ENCODE data around the gene MARK3.
A peak's percentile ranks its signal among the peaks of the same experiment; 100 is the strongest.
"Not testable (repeated sequence)": the region's sequence is repeated elsewhere in the genome, so short reads cannot be mapped to it uniquely, and the experiment has no call there.

Gene MARK3

DNA sequence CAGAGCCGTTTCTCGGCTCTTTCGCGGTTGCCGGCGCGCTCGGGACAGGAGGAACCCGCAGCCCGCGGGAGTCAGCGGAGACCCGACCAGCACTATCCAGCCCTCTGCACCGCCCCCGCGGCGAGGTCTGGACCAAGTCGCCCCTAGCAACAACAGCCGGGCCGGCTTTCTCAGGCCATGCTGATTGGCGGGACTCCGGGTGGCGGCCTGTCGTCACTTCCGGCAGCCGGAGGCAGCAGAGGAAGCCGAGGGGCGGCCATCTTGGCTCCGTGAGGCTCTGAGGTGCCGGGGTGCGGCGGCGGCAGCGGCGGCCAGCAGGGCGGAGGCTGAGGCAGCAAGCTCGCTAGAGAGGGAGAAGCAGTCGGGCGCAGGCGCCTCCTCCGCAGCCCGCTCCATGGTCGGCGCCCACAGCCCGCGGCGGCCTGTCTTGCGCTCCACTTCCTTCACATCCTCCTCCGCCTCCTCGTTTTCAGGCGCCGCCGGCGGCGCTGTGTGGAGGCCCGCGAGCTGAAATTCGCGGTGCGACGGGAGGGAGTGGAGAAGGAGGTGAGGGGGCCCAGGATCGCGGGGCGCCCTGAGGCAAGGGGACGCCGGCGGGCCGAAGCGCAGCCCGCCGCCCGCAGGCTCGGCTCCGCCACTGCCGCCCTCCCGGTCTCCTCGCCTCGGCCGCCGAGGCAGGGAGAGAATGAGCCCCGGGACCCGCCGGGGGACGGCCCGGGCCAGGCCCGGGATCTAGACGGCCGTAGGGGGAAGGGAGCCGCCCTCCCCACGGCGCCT lies at the start of gene MARK3:
MARK3 (plus strand) TSS at position 264 of the 777 bp plus-strand sequence. CDS start 615 bp downstream, outside the sequence.
- DNase-seq (peak; percentile 98), ATAC-seq (peak; percentile 96)

DNA sequence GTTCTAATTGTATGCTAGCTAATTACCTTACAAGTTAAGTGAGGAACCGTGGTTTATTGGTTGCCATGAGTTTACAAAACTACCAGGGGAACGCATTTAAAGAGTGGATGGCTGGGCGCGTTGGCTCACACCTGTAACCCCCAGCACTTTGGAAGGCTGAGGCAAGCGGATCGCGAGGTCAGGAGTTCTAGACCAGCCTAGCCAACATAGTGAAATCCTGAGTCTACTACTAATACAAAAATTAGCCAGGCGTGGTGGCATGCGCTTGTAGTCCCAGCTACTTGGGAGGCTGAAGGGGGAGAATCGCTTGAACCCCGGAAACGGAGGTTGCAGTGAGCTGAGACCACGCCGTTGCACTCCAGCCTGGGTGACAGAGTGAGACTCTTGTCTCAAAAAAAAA lies 49.0 kb upstream of the MARK3 start:
- no peak for DNase-seq
- no peak for ATAC-seq

DNA sequence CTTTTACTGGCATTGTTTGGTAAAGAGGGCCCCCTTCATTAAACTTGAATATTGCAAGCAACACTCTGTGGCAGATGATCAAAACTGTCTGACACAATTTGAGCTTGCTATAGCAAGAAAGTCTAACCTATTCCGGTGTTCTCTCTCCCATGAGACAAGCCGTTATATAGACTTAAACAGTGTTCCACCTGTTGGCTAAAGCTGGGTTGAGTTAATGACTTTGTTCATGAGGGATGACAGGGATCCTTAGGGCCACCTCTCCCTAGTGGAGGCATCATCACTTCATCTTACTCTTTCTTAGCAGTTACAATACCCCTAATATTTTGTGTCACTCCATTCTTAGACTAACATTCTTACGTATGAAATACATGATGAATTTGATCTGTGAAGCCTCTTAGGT lies 47.4 kb upstream of the MARK3 start:
- DNase-seq = no peak
- no peak for ATAC-seq

DNA sequence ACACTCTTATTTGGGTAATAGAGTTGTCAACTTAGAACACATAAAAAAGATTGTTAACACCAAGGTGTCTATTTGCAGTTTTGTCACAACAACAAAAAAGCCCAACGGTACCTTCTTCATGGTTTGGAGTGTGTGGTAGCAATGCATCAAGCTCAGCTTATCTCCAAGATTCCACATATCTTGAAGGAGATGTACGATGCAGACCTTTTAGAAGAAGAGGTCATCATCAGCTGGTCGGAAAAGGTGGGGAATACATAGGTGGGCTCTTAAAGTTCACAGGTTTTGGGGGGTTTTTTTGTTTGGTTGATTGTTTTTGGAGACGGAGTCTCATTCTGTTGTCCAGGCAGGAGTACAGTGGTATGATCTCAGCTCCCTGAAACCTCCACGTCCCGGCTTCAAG lies 45.7 kb upstream of the MARK3 start:
- DNase-seq (no peak), ATAC-seq (no peak)

DNA sequence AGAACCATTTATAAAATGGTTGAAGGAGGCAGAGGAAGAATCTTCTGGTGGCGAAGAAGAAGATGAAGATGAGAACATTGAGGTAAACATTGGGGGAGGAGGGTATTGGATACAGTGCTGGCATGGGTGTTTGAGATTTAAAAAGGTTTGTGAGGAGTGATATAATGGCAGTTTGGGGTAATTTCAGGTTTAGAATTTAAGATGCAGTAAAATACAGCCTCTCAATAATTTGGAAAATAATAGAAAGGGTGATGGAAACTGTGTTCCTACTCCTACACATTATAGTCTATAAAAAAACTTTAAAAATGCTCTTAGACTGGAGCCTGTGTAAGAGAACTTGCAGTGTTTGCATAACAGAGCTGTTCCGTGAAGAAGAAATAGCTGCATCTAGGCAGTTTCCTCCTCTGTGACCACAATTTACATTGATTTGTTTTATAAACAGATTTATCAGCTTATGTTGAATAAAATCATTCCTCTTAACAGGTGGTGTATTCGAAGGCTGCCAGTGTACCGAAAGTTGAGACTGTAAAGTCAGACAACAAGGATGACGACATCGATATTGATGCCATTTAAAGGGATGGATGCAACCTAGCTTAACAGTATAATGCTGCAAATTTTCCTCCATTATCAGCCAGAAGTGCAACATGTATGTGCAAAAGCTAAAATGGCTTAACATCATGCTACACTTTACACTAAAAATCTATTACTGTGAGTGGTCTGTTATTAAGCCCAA lies 44.6 kb upstream of the MARK3 start:
- ATAC-seq (no peak), DNase-seq (no peak)

DNA sequence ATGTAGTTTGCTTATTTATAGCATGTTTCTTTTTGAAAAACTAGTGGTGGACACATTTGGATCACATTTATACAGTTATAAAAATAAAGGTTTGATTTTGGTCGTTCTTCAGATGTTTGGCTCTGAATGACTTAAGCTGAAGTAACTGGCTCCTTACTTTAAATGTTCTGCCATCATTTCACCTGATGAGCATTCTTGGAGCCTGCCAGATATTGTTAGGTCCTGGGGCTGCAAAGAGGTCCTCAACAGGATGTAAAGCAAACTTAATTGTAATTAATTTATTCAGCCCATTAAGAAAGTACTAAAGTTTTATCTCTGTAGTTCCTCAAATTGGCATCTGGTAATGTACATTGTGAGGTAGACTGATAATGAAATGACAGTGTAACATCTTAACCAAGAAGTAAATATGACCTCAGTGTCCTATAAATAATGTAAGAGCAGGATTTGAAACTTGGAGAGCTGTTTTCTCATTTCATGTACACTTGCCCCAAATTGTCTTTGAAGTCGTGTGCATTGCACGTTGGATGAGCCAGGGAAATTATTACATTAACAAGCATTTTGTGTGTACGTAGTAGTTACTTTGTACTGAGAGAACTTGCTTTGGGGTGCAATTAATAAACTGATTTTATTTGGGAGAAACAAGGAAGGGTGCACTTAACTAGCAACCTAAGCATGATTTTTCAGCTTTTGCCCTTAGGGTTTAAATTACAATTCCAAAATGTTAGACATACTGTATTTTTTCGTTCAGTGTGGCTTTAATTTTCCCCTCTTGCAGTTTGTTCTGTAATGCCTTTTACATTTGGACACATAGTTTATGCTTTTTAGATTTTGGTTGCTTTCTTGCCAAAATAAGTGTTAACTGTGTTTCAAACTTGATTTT lies 43.7 kb upstream of the MARK3 start:
- ATAC-seq (no peak), DNase-seq (no peak)

DNA sequence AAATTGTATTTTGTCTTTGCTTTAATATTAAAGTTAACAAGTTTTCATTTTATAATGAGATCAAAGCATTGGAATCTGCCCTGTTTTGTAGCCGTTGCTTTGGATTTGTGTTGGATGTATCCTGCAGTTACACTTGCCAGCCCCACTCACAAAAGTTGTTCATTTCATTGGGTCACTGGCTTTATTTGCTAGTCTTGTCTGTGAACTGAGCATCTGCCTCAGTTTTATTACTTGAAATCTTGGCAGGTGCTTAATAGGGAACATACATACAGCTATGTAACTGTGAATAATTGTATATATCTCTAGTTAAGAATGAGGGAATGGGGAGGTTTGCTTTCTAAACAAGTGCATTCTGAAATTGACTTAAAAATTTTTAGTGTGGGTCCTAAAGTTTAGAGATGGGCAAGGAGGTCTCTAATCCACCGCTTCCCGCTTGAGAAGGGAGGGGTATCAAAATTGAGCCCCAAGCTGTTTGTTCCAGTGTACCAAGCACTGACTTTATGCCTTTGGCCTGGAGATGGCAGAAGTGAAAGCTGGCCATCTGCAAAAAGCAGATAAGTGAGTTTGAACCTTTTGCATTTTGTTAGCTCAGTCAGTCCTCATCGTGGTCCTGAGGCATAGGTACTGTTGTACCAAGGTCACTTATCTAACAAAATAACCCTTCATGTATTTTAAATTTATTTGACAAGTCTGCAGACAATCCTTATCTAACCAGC lies 41.9 kb upstream of the MARK3 start:
- ATAC-seq (no peak), DNase-seq (no peak)

DNA sequence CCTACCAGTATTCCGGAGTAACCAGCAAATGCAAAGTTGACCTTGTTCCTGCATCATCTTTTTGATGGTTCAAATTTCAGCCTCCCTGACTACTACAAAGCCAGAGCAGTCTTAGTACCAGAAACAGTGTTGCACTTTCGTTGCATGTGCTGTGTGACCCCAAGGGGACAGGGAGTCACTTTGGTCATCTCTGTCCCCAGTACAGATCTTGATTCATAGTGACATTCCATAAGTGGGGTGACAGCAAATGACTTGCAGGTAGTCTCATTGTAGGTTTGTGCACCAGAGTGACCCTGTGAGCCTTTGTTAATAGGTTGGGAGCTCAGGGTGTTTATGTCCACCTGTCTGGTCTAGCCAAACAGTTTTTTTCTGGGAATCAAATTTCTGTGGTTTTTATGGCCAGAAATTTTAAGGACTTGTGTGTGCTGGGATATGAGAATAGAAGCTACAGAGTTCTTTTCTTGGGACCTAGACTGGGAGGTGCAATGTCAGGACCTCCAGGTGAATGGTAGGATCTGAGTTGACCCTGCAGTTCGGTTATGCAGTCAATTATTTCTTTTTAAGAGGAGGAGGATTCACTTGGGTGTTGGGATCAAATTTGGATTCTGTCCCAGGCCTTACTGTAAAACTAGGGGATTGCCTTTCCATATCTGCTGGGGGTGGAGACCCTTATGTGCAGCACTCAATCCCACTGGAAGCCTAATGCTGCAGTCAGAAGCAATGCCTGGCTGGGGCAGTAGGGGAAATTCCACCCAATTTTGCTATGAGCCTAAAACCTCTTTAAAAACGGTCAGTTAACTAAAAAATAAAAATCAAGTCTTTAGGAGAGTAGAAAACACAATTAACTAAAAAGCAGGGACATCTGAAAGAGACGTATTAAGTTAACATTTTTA lies 41.1 kb upstream of the MARK3 start:
- ATAC-seq = peak; percentile 5
- DNase-seq = no peak

DNA sequence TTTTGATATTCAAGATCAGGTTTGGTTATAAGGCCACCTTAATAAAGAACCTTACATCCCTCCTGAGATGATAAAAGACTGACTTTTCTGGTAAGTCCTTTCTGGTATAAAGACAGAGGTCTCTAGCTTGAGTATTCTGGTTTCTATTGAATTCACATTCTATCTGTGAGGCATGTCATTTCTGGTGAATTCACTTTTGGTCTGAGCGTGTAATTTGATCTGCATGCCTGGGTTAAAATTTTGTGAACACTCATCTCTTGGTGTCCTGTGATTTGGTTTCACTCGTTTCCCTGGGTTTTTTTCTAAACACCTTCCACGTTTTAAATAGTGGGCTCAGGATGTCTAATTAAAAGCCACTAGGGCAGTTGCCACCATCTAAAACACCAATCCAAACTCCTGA lies 38.9 kb upstream of the MARK3 start:
- no peak for DNase-seq
- no peak for ATAC-seq

DNA sequence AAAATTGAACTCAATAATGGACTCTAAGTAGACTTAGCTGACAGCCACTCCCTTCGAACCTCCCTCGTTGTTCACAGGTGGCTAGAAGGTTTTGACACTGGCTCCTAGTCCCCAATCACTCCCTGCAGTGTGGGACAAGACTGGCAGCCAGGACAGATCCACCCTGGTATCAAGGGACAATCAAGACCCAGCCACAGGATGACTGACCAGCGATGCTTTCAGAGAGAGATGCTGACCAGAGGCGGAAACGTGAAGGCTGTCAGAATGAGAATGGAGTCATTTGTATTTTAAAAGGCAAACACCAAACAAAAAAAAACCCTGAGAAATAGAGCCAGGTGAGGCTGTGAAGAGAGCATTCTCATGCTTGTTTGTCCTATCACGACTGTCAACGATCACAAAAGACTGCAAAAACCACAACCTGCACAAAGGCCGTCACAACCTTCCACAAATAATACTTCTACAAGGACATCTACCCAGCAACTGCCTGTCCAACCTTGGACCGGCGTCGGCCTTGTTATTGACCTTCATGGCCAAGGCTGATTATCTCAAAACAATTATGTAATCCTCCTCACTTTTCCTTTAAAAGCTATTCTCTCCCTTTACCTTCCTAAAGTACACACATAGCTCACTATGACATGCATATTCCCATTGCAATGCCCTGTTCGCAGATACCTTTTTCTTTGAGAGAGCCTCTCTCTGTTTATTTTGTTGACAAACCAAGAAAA lies 38.0 kb upstream of the MARK3 start:
- DNase-seq = no peak
- no peak for ATAC-seq

DNA sequence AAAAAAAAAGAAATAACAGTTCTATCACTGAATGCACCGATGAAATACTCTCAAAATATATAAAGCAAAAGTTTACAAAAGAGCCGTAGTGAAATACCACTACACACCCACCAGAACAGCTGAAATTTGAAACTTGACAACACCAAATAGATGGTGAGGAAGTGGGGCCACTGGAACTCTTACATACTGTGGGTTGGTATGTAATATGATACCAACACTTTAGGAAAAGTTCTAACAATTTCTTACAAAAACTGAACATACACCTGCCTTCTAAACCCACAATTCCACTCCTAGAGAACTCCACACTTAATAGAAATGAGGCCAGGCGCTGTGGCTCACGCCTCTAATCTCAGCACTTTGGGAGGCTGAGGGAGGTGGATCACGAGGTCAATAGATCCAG lies 37.1 kb upstream of the MARK3 start:
- ATAC-seq = no peak
- DNase-seq = no peak

DNA sequence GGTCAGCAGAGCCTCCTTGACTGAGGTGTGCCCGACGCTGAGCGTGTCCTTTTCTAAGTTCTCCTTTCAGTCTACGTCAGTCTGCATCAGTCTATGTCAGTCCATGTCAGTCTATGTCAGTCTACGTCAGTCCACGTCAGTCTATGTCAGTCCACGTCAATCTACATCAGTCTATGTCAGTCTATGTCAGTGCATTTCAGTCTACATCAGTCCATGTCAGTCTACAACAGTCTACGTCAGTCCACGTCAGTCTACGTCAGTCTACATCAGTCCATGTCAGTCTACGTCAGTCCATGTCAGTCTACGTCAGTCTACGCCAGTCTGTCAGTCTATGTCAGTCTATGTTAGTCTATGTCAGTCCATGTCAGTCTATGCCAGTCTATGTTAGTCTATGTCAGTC lies 35.2 kb upstream of the MARK3 start:
- DNase-seq (no peak), ATAC-seq (no peak)

DNA sequence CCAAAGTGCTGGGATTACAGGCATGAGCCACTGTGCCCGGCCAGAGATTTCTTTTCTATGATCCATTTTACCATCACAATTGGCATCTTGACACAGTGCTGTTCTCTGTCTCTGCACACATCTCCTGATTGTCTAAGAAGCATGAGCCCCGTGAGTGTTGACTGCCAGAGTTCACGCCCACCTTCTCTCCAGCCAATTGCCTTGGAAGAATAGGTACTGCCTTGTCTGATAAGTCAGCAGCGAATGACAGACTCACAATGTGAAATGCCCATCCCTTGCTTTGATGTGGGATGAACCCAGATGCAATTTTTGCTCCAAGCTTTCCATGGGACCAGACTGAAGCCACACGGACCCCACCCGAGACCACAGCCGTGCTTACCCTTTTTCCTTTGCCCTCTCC lies 31.9 kb upstream of the MARK3 start:
- no peak for DNase-seq
- no peak for ATAC-seq

DNA sequence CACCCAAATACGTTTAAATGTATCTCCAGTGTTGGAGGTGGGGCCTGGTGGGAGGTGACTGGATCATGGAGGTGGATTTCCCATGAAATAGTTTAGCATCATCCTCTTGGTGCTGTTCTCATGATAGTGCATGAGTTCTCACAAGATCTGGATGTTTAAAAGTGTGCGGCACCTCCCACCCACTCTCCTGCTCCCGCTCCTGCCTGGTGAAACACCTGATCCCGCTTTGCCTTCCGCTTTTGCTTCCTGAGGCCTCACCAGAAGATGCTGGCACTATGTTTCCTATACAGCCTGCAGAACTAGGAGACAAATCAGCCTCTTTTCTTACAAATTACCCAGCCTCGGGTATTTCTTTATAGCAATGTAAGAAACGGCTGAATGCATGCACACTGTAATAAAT lies 31.1 kb upstream of the MARK3 start:
- DNase-seq = no peak
- ATAC-seq = no peak

DNA sequence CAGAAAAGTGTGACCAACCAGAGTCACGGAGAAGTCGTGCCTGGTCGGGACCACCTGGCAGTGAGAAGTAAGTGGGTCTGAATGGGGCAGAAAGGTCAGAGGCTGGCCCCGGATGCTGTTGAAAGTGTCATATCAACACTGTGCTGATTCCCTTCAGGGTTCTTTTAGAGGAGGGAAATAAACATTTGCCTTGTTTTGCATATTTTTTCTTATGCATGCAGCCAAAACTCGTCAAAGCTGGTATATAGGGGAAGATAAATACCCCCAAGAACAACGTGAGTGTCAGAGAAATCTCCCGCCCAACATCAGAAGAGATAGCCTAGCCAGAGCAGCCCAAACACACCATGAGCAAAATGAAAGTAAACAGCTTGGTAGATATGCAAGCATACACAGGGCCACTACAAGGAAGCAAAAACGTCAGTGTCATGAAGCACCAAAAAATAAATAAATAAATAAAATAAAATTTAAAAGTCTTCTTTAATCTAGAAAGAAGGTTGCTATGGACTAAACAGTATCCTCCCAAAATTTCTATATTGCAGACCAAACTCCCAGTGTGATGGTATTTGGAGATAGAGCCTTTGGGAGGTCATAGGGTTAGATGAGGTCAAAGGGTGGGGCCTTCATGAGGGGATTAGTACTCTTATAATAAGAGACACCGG lies 29.1 kb upstream of the MARK3 start:
- DNase-seq (no peak), ATAC-seq (no peak)

DNA sequence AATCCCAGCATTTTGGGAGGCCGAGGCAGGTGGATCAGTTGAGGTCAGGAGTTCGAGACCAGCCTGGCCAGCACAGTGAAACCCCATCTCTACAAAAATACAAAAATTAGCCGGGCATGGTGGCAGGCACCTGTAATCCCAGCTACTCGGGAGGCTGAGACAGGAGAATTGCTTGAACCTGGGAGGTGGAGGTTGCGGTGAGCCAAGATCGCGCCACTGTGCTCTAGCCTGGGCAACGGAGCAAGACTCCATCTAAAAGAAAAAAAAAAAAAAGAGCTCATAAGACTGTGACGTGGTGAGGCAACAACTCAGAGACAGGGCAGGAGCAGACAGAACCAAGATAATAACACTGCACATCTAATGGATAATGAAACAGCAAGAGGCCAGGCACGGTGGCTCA lies 27.7 kb upstream of the MARK3 start:
- ATAC-seq, DNase-seq: not testable (repeated sequence)

DNA sequence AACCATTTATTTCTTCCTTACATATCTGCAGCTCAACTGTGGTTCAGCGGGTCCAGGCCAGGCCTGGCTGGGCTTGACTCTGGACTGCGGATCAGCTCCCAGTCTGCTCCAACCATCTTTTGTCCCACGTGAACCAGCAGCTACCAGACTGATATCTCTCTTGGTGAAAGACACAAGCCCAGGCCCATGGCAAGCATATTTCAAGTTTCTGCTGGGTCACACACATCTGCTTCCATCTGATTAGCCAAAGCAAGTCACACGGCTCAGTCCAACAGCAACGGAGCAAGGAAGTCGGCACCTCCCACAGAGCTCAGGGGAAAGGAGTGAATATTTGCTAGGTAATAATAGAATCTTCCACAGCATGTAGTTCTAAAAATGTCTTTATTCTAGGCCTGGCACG lies 24.7 kb upstream of the MARK3 start:
- ATAC-seq = no peak
- DNase-seq = no peak

DNA sequence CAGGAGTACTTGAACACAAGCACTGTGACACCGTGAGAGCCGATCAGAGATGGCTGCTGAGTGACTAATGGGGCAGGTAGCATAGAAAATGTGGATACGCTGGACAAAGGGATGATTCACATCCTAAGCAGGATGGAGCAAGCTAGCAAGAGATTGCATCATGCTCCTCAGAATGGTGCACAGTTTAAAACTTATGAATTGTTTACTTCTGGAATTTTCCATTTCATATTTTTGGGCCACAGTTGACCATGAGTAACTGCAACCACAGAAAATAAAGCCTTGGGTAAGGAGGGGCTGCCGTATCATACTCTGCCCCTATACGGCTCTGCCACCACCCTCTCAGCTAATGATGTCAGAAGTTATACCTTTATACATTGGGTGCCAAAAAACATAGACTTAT lies 23.3 kb upstream of the MARK3 start:
- ATAC-seq (peak; percentile 68), DNase-seq (peak; percentile 17)

DNA sequence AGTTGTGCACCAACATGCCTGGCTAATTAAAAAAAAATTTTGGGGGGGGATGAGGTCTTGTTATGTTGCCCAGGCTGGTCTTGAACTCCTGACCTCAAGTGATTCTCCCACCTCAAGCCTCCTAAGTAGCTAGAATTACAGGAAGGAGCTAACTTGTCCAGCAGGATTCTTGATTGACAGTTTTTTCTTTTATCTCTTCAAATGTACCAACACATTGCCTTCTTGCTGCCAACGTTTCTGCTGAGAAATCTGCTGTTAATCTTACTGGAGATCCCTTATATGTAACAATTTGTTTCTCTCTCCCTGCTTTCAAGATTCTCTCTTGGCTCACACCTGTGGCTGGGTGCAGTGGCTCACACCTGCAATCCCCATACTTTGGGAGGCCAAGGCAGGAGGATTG lies 22.4 kb upstream of the MARK3 start:
- ATAC-seq = no peak
- no peak for DNase-seq

DNA sequence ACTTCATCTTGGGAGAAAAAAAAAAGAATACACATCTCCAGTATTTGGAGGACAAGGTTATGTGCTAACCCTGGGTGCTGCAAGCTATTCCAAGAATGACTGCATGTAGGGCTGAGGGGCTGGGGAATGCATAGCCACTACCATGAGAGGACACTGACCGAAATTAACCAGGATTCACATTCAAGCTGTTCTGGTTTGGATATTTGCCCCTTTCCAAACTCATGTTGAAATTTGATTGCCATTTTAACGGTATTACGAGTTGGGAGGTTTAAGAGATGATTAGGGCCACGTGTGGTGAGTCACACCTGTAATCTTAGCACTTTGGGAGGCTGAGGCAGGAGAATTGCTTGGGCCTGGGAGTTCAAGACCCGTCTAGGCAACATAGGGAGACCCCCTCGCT lies 18.5 kb upstream of the MARK3 start:
- no peak for ATAC-seq
- DNase-seq = no peak
